HG03108 (cell line): ENCODE measurements around the gene SEC24B.
"Not testable (repeated sequence)": the region's sequence is repeated elsewhere in the genome, so short reads cannot be mapped to it uniquely, and the experiment has no call there.

Source experiments
- ATAC-seq: cut with Tn5 transposase; IDR thresholded peaks from one replicate; pipeline ENCODE4 v1.9.1; 2021; ENCODE audit warnings: moderate library complexity; ENCODE audit not compliant: unreplicated experiment

Gene SEC24B

DNA sequence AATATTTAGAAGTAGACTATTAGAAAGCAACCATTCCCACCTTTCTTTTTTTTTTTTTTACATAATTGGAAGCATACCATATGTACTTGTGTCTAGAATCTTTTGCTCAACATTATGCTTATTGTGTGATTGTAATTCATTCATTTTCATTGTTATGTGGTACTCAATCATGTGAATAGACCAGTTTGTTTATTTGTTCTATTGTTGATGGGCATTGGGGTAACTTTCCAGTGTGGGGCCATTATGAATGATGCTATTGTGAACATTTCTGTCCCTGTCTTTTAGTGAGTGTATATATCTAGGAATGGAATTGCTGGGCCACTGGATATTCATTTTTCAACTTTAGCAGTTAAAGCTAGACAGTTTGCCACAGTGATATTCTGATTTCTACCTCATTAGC lies 63.9 kb downstream of the SEC24B start:
- ATAC-seq: no peak

DNA sequence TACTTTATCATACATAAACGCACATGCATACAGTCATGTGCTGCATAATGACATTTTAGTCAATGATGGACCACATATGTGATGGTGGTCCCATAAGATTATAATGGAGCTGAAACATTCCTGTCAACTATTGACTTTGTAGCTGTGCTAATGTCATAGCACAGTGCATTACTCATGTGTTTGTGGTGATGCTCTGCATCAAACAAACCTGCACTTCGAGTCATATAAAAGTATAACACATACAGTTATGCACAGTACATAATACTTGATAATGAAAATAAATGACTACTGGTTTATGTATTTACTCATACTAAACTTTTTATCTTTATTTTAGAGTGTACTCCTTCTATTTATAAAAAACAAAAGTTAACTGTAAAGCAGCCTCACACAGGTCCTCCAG lies 65.9 kb downstream of the SEC24B start:
- no peak for ATAC-seq

- no peak for ATAC-seq
These were observed 73.3 kb downstream of the SEC24B start for GRCh38 chr4:109506890-109507289.

GRCh38 chr4:109510687-109511086 lies 77.1 kb downstream of the SEC24B start:
- no peak for ATAC-seq

GRCh38 chr4:109511414-109511813 lies 77.8 kb downstream of the SEC24B start:
- no peak for ATAC-seq

DNA sequence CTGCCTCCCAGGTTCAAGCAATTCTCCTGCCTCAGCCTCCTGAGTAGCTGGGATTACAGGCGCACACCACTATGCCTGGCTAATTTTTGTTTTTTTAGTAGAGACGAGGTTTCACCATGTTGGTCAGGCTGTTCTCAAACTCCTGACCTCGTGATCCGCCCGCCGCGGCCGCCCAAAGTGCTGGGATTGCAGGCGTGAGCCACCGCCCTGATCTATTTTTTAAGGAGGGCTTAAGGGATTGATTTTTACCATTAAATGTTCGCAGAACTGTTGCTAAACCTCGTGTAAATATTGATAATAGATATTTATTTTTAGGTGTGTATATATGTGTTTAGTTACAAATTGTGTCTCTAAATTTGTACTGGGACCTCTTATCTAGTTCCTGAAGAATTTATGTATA lies 79.8 kb downstream of the SEC24B start:
- ATAC-seq: not testable (repeated sequence)

GRCh38 chr4:109532182-109532581 lies 98.6 kb downstream of the SEC24B start:
- ATAC-seq: no peak

DNA sequence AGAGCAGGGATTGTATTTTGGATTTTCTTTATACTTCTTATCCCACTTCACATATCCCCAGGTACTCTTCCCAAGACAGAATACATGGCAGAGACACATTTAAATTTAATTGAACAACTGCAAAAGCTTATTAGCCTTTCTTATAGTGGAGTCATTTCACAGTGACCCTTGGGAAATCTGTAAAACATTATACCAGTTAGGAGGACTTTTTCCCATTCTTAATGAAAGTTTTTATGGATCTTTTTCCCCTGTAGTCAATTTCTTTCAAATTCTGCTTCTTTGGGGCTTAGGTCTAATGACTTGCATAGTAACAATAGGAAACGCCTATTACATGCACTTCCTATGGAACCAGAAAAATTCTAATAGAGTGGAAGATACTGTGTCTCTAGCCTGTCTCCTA lies 111.8 kb downstream of the SEC24B start:
- no peak for ATAC-seq

GRCh38 chr4:109547394-109547793 lies 113.8 kb downstream of the SEC24B start:
- ATAC-seq: no peak

- ATAC-seq: no peak
These were observed 115.0 kb downstream of the SEC24B start for GRCh38 chr4:109548655-109549054.

DNA sequence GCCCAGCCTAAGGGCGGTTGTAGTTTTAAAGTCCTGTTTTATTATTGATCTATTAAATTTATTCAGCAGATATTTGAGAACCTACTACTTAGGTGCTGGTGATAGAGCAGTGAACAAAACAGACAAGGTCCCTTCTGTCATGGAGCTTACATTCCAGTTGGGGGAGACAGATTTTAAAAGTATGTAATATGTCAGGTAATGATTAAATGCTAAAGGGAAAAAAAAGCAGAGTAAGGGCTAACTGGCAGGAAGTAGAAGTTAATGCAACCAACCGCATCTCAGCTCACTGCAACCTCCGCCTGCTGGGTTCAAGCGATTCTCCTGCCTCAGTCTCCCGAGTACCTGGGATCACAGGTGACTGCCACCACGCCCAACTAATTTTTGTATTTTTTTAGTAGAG lies 118.6 kb downstream of the SEC24B start:
- no peak for ATAC-seq

- ATAC-seq: no peak
These were observed 119.5 kb downstream of the SEC24B start for GRCh38 chr4:109553130-109553529.

GRCh38 chr4:109554971-109555370 lies 121.4 kb downstream of the SEC24B start:
- no peak for ATAC-seq

GRCh38 chr4:109557433-109557832 lies 123.8 kb downstream of the SEC24B start:
- ATAC-seq: no peak

GRCh38 chr4:109558095-109558494 lies 124.5 kb downstream of the SEC24B start:
- not testable (repeated sequence) for ATAC-seq

- ATAC-seq: peak; percentile 19
These were observed 126.0 kb downstream of the SEC24B start for GRCh38 chr4:109559625-109559982.

DNA sequence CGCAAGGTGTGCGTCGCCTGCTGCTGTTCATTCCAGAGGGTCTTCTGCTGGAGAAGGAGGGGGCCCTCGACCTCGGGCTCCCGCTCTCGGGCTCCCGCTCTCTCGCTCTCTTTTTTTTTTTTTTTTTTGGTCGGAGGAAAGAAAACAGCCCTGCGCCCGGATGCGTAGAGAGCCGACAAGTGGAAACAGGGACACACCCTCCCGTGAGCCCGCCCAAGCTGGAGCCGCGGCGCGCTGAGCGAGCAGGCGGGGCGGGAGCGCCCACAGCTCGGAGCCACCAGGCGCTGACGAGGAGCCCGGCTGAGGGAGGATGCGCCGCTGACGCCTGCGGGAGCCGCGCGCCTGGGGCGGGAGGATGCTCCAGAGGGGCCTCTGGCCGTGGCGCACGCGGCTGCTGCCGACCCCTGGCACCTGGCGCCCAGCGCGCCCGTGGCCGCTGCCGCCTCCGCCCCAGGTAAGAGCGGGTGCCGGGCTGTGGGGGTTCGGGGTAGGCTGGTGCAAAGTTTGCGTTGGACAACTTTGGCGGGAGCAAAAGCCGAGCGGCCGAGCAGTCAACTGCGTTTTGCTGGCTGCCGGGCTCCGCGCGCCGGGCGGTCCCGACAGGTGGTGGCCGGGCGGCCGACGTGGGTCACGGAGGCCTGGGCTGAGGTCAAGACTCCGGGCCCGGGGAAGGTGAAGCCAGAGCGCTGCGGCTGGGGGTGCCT lies 126.5 kb downstream of the SEC24B start, which contains the start of gene MCUB:
TSS of gene MCUB (plus strand) at position 264 of the 704 bp plus-strand sequence. CDS start at position 356, 92 bp downstream.
- ATAC-seq: peak; percentile 91

GRCh38 chr4:109560687-109561461 lies 127.3 kb downstream of the SEC24B start:
- ATAC-seq: peak; percentile 59

- ATAC-seq: no peak
These were observed 129.0 kb downstream of the SEC24B start for GRCh38 chr4:109562457-109563239.

DNA sequence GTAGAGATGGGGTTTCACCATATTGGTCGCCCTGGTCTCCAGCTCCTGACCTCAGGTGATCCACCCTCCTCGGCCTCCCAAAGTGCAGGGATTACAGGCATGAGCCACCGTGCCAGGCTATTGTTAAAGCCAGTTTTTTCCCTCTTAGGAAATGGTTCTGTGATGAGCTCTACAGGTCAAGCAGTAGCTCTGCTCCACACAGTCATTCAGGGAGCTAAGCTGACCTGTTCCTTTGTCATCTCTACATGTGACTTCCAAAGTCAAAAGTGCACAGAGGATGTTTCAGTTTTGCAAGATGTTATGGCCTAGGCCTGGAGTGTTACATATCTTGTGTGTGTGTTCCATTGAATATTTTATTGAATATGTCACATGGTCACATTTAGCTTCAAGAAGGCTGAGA lies 137.9 kb downstream of the SEC24B start:
- no peak for ATAC-seq

- ATAC-seq: no peak
These were observed 138.5 kb downstream of the SEC24B start for GRCh38 chr4:109572154-109572553.

- ATAC-seq: no peak
These were observed 140.8 kb downstream of the SEC24B start for GRCh38 chr4:109574443-109574850.
